ENCODE data around the gene TIMM17B.

DNA sequence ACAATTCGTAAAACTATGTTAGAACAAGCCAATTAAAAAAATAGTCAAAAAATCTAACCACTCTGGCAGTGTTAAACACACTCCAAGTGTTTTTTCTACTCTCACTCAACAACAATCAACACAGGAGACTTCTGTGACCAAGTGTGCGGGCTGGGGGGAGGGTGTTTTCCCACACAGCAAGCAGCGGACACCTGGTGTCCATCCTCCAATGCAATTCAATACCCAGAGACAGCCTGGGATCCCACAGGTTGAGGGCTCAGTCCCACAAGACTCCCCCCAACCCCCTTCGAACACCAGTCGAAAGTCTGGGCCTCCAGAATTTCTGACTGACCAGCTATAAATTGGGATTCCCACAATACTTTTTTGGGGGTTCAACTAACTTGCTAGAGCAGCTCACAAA, 29.6 kb upstream of the TIMM17B start:
- TF ChIP-seq, protein P1, sequence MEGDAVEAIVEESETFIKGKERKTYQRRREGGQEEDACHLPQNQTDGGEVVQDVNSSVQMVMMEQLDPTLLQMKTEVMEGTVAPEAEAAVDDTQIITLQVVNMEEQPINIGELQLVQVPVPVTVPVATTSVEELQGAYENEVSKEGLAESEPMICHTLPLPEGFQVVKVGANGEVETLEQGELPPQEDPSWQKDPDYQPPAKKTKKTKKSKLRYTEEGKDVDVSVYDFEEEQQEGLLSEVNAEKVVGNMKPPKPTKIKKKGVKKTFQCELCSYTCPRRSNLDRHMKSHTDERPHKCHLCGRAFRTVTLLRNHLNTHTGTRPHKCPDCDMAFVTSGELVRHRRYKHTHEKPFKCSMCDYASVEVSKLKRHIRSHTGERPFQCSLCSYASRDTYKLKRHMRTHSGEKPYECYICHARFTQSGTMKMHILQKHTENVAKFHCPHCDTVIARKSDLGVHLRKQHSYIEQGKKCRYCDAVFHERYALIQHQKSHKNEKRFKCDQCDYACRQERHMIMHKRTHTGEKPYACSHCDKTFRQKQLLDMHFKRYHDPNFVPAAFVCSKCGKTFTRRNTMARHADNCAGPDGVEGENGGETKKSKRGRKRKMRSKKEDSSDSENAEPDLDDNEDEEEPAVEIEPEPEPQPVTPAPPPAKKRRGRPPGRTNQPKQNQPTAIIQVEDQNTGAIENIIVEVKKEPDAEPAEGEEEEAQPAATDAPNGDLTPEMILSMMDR (IDR thresholded peaks at IDR 0.05; ENCODE audit: control extremely low read depth in 1 of 3, insufficient read depth in 1 of 3, low read depth in 1 of 3, low read length in 3 of 3), result no peak
- TF ChIP-seq FOSL1 (IDR thresholded peaks at IDR 0.05; ENCODE audit: insufficient read depth, low read depth, low read length), result no peak
- TF ChIP-seq POLR2AphosphoS5 (IDR thresholded peaks at IDR 0.05; ENCODE audit: low read depth, low read length), result no peak; the same call in 1 of the 2 replicates
